PC-3 (cell line): ENCODE results near the gene BRME1. TPM values are rescaled to one million over a fixed set of nuclear protein-coding genes. Genes with fewer than 3 reads are reported as not detected.

ENCODE experiments used
- ATAC-seq: fragments of 200-7000 bp; cut with Tn5 transposase; 2 replicates; pipeline ENCODE4 v1.9.1; 2020; ENCODE audit warnings: mild to moderate bottlenecking, moderate library complexity
- BruUV-seq: library from RNA; stranded (reverse); fragments of 400-500 nt; replicated peaks from 2 replicates; lab custom pipeline; 2021; lab: Mats Ljungman, UMichigan
- CTCF ChIA-PET: fragments of 300-600 bp; sonication (Branson Sonifier 250); formaldehyde crosslinking; loops from one replicate; lab custom pipeline; 2022; ENCODE audit warnings: antibody characterized with exemption; lab: Charles Lee
- POLR2A ChIA-PET: fragments of 300-600 bp; sonication (Branson Sonifier 250); formaldehyde crosslinking; loops from one replicate; lab custom pipeline; 2022; ENCODE audit warnings: antibody characterized with exemption; ENCODE audit not compliant: unreplicated experiment; lab: Charles Lee
- DNase-seq: peaks from one replicate; pipeline ENCODE4 v3.0.0-alpha.2; 2015
- H2AFZ ChIP-seq: fragments of 300-600 bp; sonication (generic); 2 replicates; pipeline ENCODE4 v1.6.0; 2016; ENCODE audit warnings: antibody characterized with exemption, low read length
- H3F3A ChIP-seq: fragments of 300-600 bp; sonication (generic); one replicate; pipeline ENCODE4 v1.6.0; 2017; ENCODE audit warnings: antibody characterized with exemption, low read length, control low read depth, mild to moderate bottlenecking; ENCODE audit not compliant: unreplicated experiment
- H3K27ac ChIP-seq: fragments of 300-600 bp; sonication (generic); 2 replicates; pipeline ENCODE4 v1.5.1; 2016; ENCODE audit warnings: mild to moderate bottlenecking, low read length
- H3K27me3 ChIP-seq: fragments of 300-600 bp; sonication (generic); 2 replicates; pipeline ENCODE4 v1.6.1; 2016; ENCODE audit warnings: low read length, mixed read lengths
- H3K36me3 ChIP-seq: fragments of 300-600 bp; sonication (generic); 2 replicates; pipeline ENCODE4 v1.6.1; 2016; ENCODE audit warnings: low read depth, mixed run types, low read length, mixed read lengths
- H3K4me1 ChIP-seq: fragments of 300-600 bp; sonication (generic); 2 replicates; pipeline ENCODE4 v1.5.1; 2016; ENCODE audit warnings: low read length; ENCODE audit not compliant: insufficient read depth
- H3K4me2 ChIP-seq: fragments of 300-600 bp; sonication (generic); 2 replicates; pipeline ENCODE4 v1.6.0; 2016; ENCODE audit warnings: low read length
- H3K4me3 ChIP-seq: fragments of 300-600 bp; sonication (generic); 2 replicates; pipeline ENCODE4 v1.5.1; 2016; ENCODE audit warnings: mild to moderate bottlenecking, low read length, mixed read lengths
- H3K79me2 ChIP-seq: fragments of 300-600 bp; sonication (generic); 2 replicates; pipeline ENCODE4 v1.6.1; 2017; ENCODE audit warnings: low read length, mixed read lengths
- H3K9ac ChIP-seq: fragments of 300-600 bp; sonication (generic); 2 replicates; pipeline ENCODE4 v1.6.0; 2016; ENCODE audit warnings: mild to moderate bottlenecking, low read length
- H3K9me2 ChIP-seq: fragments of 300-600 bp; sonication (generic); replicated peaks from 2 replicates; pipeline ENCODE4 v1.6.1; 2016; ENCODE audit warnings: mixed run types, low read length, mixed read lengths
- H3K9me3 ChIP-seq: fragments of 300-600 bp; sonication (generic); 2 replicates; pipeline ENCODE4 v1.6.1; 2016; ENCODE audit warnings: low read length, mixed read lengths
- H4K20me1 ChIP-seq: fragments of 300-600 bp; sonication (generic); 2 replicates; pipeline ENCODE4 v1.6.1; 2016; ENCODE audit warnings: low read length, mixed read lengths
- CTCF ChIP-seq: fragments of 300-600 bp; sonication (generic); conservative IDR thresholded peaks from 2 replicates; pipeline ENCODE4 v1.5.1; 2017; ENCODE audit warnings: antibody characterized with exemption, low read depth, mild to moderate bottlenecking, low read length
- EZH2 ChIP-seq: fragments of 300-600 bp; sonication (generic); IDR thresholded peaks from one replicate; pipeline ENCODE4 v1.6.1; 2017; ENCODE audit warnings: antibody characterized with exemption, mild to moderate bottlenecking, low read length; ENCODE audit not compliant: unreplicated experiment
- EZH2phosphoT487 ChIP-seq: fragments of 300-600 bp; sonication (generic); IDR thresholded peaks from 2 replicates; pipeline ENCODE4 v1.6.1; 2018; ENCODE audit warnings: mild to moderate bottlenecking, antibody characterized with exemption, low read length, borderline replicate concordance
- intact Hi-C: fragments of 100-400 bp; cut with micrococcal nuclease; formaldehyde crosslinking; loops from 2 replicates; pipeline ENCODE4 v1.9.0; 2023
- total RNA-seq: library from RNA; depleted of rRNA; stranded (reverse); fragments of >200 nt; gene quantifications from 2 replicates; pipeline ENCODE4 v1.2.3, GENCODE V29; 2014

The BRME1 gene
- total RNA-seq, 1 experiment from 2014 or later = 6.0 TPM

DNA sequence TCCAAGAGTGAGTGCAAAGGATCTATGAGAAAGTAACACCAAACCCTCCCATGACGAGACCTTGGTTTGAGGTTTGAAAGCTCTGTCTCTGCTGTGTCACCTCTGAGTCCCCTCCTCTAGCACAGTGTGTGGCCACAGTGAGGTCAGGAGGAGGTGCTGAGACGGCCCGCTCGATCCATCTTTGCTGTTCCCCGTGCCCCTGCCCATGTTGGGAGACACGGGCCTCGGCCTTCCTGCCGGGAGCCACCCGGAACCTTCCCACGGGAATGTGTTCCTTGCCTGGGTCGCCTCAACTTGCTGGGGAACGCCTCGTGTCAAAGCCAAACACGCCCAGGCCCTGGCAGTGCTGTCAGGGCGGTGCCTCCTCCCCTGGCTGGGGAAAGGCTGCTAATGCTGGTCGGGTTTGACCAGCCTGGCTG, 18.9 kb downstream of the BRME1 start:
- Histone ChIP-seq H3K79me2 (no peaks in the 10 kb centered on the region), H3K4me1 (no peaks in the 10 kb centered on the region), H3K9ac (no peak overlapping the region), H2AFZ (no peak overlapping the region), H3F3A (no peaks in the 10 kb centered on the region), H3K27ac (no peak overlapping the region), H4K20me1 (no peaks in the 10 kb centered on the region), H3K9me2 (no peaks in the 10 kb centered on the region), H3K27me3 (no peaks in the 10 kb centered on the region), H3K4me3 (no peak overlapping the region), H3K4me2 (no peak overlapping the region), H3K36me3 (no peaks in the 10 kb centered on the region), H3K9me3 (no peaks in the 10 kb centered on the region)
- DNase-seq (no peak), ATAC-seq (no peak)
- ChIA-PET POLR2A (no interaction called here), CTCF (no interaction called here)
- intact Hi-C loops = no loop called here
- TF ChIP-seq EZH2 (no peak), CTCF (no peak), EZH2phosphoT487 (no peak)
- no TSS peak for BruUV-seq

DNA sequence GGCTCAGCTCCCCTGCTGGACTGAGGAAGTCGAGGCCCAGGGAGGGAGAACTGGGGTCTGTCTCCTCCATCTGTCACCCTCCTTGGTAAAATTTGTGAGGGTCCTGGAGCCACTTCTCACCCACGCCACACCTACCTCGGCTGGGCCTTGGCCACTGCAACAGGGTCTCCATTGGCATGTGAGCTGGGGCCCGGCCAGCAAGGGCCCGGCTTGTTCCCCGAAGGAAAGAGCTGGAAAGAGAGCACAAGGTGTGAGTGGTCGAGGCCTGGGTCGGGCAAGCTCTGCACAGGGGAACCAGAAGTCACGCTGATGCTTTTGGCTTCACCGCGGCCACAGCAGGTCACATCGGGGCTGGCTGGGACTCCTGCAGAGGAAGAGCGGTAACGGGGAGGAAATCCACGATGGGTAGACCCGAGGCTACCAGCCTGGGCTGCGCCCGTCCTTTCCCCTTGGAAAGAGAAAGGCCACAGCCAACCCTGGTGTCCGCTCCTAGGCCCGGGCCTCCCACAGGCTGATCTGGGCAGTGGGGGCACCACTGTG, 20.0 kb downstream of the BRME1 start:
- CTCF ChIA-PET = no interaction called here
- Histone ChIP-seq H3K9me2 (no peaks in the 10 kb centered on the region), H3F3A (no peaks in the 10 kb centered on the region), H2AFZ (no peak overlapping the region), H3K27ac (no peak overlapping the region), H3K36me3 (no peaks in the 10 kb centered on the region), H3K79me2 (no peaks in the 10 kb centered on the region), H3K9ac (no peak overlapping the region), H3K4me2 (no peak overlapping the region), H3K27me3 (no peaks in the 10 kb centered on the region), H4K20me1 (no peaks in the 10 kb centered on the region), H3K9me3 (no peaks in the 10 kb centered on the region), H3K4me1 (peaks cover under 1% of the 10 kb centered on the region; the same call in 1 of the 2 replicates), H3K4me3 (no peak overlapping the region)
- no peak for DNase-seq
- no TSS peak for BruUV-seq
- TF ChIP-seq EZH2phosphoT487 (no peak), EZH2 (no peak), CTCF (no peak)
- intact Hi-C loops = no loop called here
- ATAC-seq = no peak
- POLR2A ChIA-PET = no interaction called here

DNA sequence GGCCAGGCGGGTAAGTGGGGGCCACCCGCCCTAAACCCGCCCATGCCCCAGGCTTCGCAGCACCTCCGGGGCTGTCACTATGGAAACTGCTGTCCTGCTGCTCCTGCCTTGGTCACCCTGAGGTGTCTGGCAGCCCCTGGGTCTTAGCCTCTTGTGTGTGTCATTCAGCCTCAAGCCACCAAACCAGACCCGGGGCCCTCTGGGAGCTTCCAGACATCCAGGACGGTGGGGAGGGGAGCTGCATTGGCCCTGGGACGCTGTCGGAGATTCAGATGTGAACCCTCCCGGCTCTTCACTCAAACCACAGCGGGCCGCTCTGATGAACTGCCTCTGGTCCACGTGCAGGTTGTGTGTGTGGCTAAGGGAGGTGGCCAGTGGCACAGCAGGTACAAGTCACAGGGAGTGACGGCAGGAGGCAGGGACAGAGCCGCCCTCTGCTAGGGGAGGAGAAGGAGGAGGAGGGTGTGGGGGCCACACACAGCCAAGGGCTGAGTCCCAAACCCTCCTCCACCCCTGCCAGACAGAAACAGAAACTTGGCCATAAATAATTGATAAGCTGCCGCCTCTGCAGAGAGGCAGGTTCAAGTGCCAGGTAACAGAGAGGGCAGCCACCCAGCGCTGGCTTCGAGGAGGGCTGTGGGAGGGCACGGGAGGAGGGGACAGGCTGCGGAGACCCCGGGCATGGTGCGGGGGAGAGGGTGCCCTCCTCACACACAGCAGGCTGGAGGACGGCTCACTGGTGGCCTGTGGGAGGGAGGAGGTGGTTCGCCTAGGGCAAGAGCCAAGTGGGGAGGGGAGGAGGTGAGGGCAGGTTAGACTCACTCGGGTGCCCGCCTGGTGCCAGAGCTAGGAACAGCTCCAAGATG, 21.0 kb downstream of the BRME1 start:
- Histone ChIP-seq H4K20me1 (no peaks in the 10 kb centered on the region), H3K27ac (no peak overlapping the region), H2AFZ (no peak overlapping the region), H3K36me3 (no peaks in the 10 kb centered on the region), H3K4me2 (no peak overlapping the region), H3F3A (no peaks in the 10 kb centered on the region), H3K9me2 (no peaks in the 10 kb centered on the region), H3K9me3 (no peaks in the 10 kb centered on the region), H3K4me1 (peaks cover 7% of the 10 kb centered on the region), H3K4me3 (no peak overlapping the region), H3K9ac (no peak overlapping the region), H3K27me3 (no peaks in the 10 kb centered on the region), H3K79me2 (no peaks in the 10 kb centered on the region)
- CTCF ChIA-PET = no interaction called here
- intact Hi-C loops = no loop called here
- ATAC-seq (no peak), DNase-seq (no peak)
- BruUV-seq = no TSS peak
- TF ChIP-seq EZH2 (no peak), EZH2phosphoT487 (no peak), CTCF (no peak)
- POLR2A ChIA-PET = no interaction called here
